Loucy (cell line): ENCODE data around the gene SDHA.

Experiments
- EZH2phosphoT487 ChIP-seq: fragments of 200-600 bp; IDR thresholded peaks from 2 replicates; pipeline ENCODE4 v1.6.1; 2018; ENCODE audit warnings: antibody characterized with exemption, mild to moderate bottlenecking, moderate library complexity, borderline replicate concordance
- TF ChIP-seq, protein P1 (sequence below): fragments of 200-600 bp; sonication (generic); conservative IDR thresholded peaks from 2 replicates; pipeline ENCODE4 v1.5.1; 2014; ENCODE audit warnings: mild to moderate bottlenecking, antibody characterized with exemption, low read length

DNA sequence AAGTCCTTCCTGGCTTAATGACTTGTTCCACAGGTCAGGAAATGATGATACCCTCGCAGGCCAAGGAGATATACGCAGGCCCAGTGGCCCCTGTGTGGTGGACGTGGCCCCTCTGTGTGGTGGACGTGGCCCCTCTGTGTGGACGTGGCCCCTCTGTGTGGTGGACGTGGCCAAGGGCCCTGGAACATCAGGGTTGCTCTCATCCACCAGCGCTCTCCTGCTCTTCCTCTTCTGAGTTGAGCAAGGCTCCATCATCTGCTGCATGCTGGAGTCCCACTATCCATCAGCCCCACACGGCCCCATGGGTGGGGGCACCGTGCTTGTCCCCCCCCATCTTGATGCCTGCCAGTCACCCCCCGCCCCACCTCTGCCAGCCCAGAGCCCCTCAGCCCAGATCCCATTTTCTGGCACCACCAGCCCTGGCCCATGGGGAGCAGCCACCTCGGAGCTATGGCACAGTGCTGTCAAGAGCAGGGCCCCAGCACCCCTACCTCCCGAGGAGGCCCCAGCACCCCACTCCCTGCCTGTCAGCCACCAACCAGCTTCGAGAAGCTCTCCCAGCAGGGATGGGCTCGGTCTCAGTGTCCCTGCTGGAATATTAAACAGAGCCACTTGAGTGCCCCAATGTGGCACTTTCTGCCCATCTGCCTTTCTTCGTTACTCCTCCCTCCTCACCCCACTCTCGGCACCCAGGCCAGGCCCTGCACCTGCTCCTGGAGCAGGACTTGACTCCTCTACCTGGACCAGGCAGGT, 18.7 kb upstream of the SDHA start:
- TF ChIP-seq, protein P1, sequence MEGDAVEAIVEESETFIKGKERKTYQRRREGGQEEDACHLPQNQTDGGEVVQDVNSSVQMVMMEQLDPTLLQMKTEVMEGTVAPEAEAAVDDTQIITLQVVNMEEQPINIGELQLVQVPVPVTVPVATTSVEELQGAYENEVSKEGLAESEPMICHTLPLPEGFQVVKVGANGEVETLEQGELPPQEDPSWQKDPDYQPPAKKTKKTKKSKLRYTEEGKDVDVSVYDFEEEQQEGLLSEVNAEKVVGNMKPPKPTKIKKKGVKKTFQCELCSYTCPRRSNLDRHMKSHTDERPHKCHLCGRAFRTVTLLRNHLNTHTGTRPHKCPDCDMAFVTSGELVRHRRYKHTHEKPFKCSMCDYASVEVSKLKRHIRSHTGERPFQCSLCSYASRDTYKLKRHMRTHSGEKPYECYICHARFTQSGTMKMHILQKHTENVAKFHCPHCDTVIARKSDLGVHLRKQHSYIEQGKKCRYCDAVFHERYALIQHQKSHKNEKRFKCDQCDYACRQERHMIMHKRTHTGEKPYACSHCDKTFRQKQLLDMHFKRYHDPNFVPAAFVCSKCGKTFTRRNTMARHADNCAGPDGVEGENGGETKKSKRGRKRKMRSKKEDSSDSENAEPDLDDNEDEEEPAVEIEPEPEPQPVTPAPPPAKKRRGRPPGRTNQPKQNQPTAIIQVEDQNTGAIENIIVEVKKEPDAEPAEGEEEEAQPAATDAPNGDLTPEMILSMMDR: no peak
- TF ChIP-seq EZH2phosphoT487: no peak
